Activated naive CD8-positive, alpha-beta T cell treated with anti-CD3 and anti-CD28 coated beads, Interleukin-2, amount 50 U/mL, for 16 hours (primary cell): ENCODE measurements around the gene LINGO1.

Experiments used
- DNase-seq: peaks from one replicate; pipeline ENCODE4 v3.0.0-alpha.2; 2020; ENCODE audit warnings: low read depth, low spot score

Gene LINGO1

GRCh38 chr15:77597804-77598453, 34.8 kb downstream of the LINGO1 start:
- DNase-seq: no peak

- no peak for DNase-seq
These were observed 35.6 kb downstream of the LINGO1 start for GRCh38 chr15:77596821-77597803.

- no peak for DNase-seq
These were observed 37.5 kb downstream of the LINGO1 start for GRCh38 chr15:77595231-77595630.

GRCh38 chr15:77592758-77593157, 40.0 kb downstream of the LINGO1 start:
- DNase-seq: no peak

- DNase-seq: no peak
These were observed 40.6 kb downstream of the LINGO1 start for GRCh38 chr15:77591968-77592613.

GRCh38 chr15:77589839-77590238, 42.9 kb downstream of the LINGO1 start:
- no peak for DNase-seq

- DNase-seq: no peak
These were observed 44.6 kb downstream of the LINGO1 start for GRCh38 chr15:77588126-77588525.

GRCh38 chr15:77584691-77585090, 48.0 kb downstream of the LINGO1 start:
- no peak for DNase-seq

- DNase-seq: no peak
These were observed 48.5 kb downstream of the LINGO1 start for GRCh38 chr15:77584201-77584600.

GRCh38 chr15:77582763-77583162, 49.9 kb downstream of the LINGO1 start:
- no peak for DNase-seq

- no peak for DNase-seq
These were observed 50.7 kb downstream of the LINGO1 start for GRCh38 chr15:77581896-77582569.

- DNase-seq: no peak
These were observed 51.6 kb downstream of the LINGO1 start for GRCh38 chr15:77580996-77581682.

GRCh38 chr15:77579498-77580188, 53.1 kb downstream of the LINGO1 start:
- no peak for DNase-seq

- DNase-seq: no peak
These were observed 53.9 kb downstream of the LINGO1 start for GRCh38 chr15:77578641-77579372.

GRCh38 chr15:77577366-77577950, 55.3 kb downstream of the LINGO1 start:
- DNase-seq: no peak

- no peak for DNase-seq
These were observed 56.2 kb downstream of the LINGO1 start for GRCh38 chr15:77576538-77576937.

GRCh38 chr15:77575203-77575934, 57.3 kb downstream of the LINGO1 start:
- no peak for DNase-seq

GRCh38 chr15:77574521-77575202, 58.0 kb downstream of the LINGO1 start:
- no peak for DNase-seq
